Keratinocyte (primary cell): ENCODE data around the gene MMP24OS. TPM values are rescaled to one million over a fixed set of nuclear protein-coding genes. Genes with fewer than 3 reads are reported as not detected.
A peak's percentile ranks its signal among the peaks of the same experiment; 100 is the strongest.

ENCODE experiments used
- DNase-seq: peaks from one replicate; pipeline ENCODE4 v3.0.0-alpha.2; 2011; ENCODE audit warnings: low read depth, missing footprints, low spot score
- FAIRE-seq: peaks from 2 replicates; lab custom pipeline; 2011; peaks lifted over from hg19 to GRCh38; lab: Jason Lieb, UNC
- H2AFZ ChIP-seq: 2 replicates; pipeline ENCODE4 v1.6.0; 2012; ENCODE audit warnings: low read length, control low read depth, inconsistent platforms; ENCODE audit not compliant: control insufficient read depth
- H3K27ac ChIP-seq: 2 replicates; pipeline ENCODE4 v1.5.1; 2011; ENCODE audit warnings: low read length; ENCODE audit not compliant: control insufficient read depth, insufficient read depth
- H3K27me3 ChIP-seq: 3 replicates; pipeline ENCODE4 v1.6.0; 2011; ENCODE audit warnings: low read length; ENCODE audit not compliant: control insufficient read depth, insufficient read depth; ENCODE audit errors: extremely low read depth
- H3K36me3 ChIP-seq, 2 experiments: 2 replicates in 1 of 2; 3 replicates in 1 of 2; pipeline ENCODE4 v1.5.1; 2011; ENCODE audit warnings: low read length in 2 of 2, mild to moderate bottlenecking in 1 of 2; ENCODE audit not compliant: control insufficient read depth in 2 of 2, insufficient read depth in 2 of 2; ENCODE audit errors: extremely low read depth in 1 of 2
- H3K4me1 ChIP-seq: 3 replicates; pipeline ENCODE4 v1.5.1; 2011; ENCODE audit warnings: low read length; ENCODE audit not compliant: control insufficient read depth, insufficient read depth; ENCODE audit errors: extremely low read depth
- H3K4me2 ChIP-seq: 3 replicates; pipeline ENCODE4 v1.6.0; 2011; ENCODE audit warnings: low read depth, low read length; ENCODE audit not compliant: control insufficient read depth, insufficient read depth; ENCODE audit errors: extremely low read depth
- H3K4me3 ChIP-seq, 3 experiments: fragments of 200-600 bp in 1 of 3; sonication (generic) in 1 of 3; 2 replicates in 2 of 3; 3 replicates in 1 of 3; pipeline ENCODE4 v1.5.1; 2011 to 2016; ENCODE audit warnings: low read length in 3 of 3, mild to moderate bottlenecking in 3 of 3, control low read depth in 2 of 3, inconsistent platforms in 1 of 3, low read depth in 1 of 3, mixed read lengths in 1 of 3, mixed run types in 1 of 3, moderate library complexity in 1 of 3; ENCODE audit not compliant: control insufficient read depth in 2 of 3, insufficient read depth in 2 of 3; ENCODE audit errors: extremely low read depth in 1 of 3
- H3K79me2 ChIP-seq: 2 replicates; pipeline ENCODE4 v1.6.0; 2012; ENCODE audit warnings: low read length; ENCODE audit not compliant: control insufficient read depth, insufficient read depth
- H3K9ac ChIP-seq: 3 replicates; pipeline ENCODE4 v1.6.0; 2011; ENCODE audit warnings: low read length; ENCODE audit not compliant: control insufficient read depth, insufficient read depth; ENCODE audit errors: extremely low read depth
- H3K9me1 ChIP-seq: 3 replicates; pipeline ENCODE4 v1.6.0; 2011; ENCODE audit warnings: low read length; ENCODE audit not compliant: control insufficient read depth, insufficient read depth; ENCODE audit errors: extremely low read depth
- H3K9me3 ChIP-seq: 2 replicates; pipeline ENCODE4 v1.5.1; 2012; ENCODE audit warnings: low read depth, low read length; ENCODE audit not compliant: control insufficient read depth
- H4K20me1 ChIP-seq: 3 replicates; pipeline ENCODE4 v1.6.0; 2011; ENCODE audit warnings: low read length; ENCODE audit not compliant: control insufficient read depth, insufficient read depth; ENCODE audit errors: extremely low read depth
- EZH2 ChIP-seq: IDR thresholded peaks from one replicate; pipeline ENCODE4 v1.6.1; 2012; ENCODE audit warnings: inconsistent platforms, mild to moderate bottlenecking, low read length, moderate library complexity
- dilution Hi-C: fragments of 300-500 bp; cut with MboI; formaldehyde crosslinking; loops from one replicate; pipeline ENCODE4 v1.7.0; 2020; ENCODE audit warnings: low sequenced_read_pairs; ENCODE audit not compliant: extremely low pct_ligation_motif_present
- polyA plus RNA-seq, 5 experiments: library from polyadenylated mRNA; depleted of rRNA in 3 of 5; stranded (reverse) in 3 of 5; stranded (forward) in 1 of 5; unstranded in 1 of 5; fragments of >200 nt; gene quantifications; 1 replicate in 1 of 5; 2 replicates in 3 of 5; 3 replicates in 1 of 5; pipeline versions ENCODE4 v1.2.1 to v1.2.3, GENCODE V29; 2011 to 2012; ENCODE audit warnings: missing spikeins in 2 of 5, low read depth in 1 of 5, low replicate concordance in 1 of 5
- TF ChIP-seq, protein P1 (sequence below), 3 experiments: IDR thresholded peaks in 1 of 3; conservative IDR thresholded peaks in 1 of 3; optimal IDR thresholded peaks in 1 of 3; 2 replicates in 2 of 3; 3 replicates in 1 of 3; pipeline versions ENCODE3 to v1.5.1; 2011; ENCODE audit warnings: low read length in 3 of 3, mild to moderate bottlenecking in 3 of 3, moderate library complexity in 2 of 3, control low read depth in 1 of 3, inconsistent platforms in 1 of 3; ENCODE audit not compliant: insufficient read depth in 2 of 3; ENCODE audit errors: extremely low read depth in 1 of 3

MMP24OS gene
- polyA plus RNA-seq, 1 donor (not counting 4 experiments of a cell fraction or from before 2014, with no cell fraction given): 19.5 TPM

GRCh38 chr20:35305682-35306556 lies 28.0 kb upstream of the MMP24OS start:
- FAIRE-seq (peak; percentile 98), DNase-seq (peak; percentile 99)
- Histone ChIP-seq H3K4me2 (peak overlapping the region; percentile 46), H3K36me3 (peaks cover 2 to 19% of the 10 kb centered on the region in 2 experiments), H4K20me1 (no peaks in the 10 kb centered on the region), H3K9me3 (no peaks in the 10 kb centered on the region), H3K27ac (peak overlapping the region; percentile 98), H2AFZ (no peak overlapping the region), H3K4me3 (peak overlapping the region in 1 of 3 experiments; percentile 2), H3K4me1 (peaks cover 85% of the 10 kb centered on the region), H3K9ac (peak overlapping the region; percentile 64), H3K9me1 (no peaks in the 10 kb centered on the region), H3K27me3 (no peaks in the 10 kb centered on the region), H3K79me2 (no peaks in the 10 kb centered on the region)
- dilution Hi-C loops: no loop called here
- TF ChIP-seq, protein P1, sequence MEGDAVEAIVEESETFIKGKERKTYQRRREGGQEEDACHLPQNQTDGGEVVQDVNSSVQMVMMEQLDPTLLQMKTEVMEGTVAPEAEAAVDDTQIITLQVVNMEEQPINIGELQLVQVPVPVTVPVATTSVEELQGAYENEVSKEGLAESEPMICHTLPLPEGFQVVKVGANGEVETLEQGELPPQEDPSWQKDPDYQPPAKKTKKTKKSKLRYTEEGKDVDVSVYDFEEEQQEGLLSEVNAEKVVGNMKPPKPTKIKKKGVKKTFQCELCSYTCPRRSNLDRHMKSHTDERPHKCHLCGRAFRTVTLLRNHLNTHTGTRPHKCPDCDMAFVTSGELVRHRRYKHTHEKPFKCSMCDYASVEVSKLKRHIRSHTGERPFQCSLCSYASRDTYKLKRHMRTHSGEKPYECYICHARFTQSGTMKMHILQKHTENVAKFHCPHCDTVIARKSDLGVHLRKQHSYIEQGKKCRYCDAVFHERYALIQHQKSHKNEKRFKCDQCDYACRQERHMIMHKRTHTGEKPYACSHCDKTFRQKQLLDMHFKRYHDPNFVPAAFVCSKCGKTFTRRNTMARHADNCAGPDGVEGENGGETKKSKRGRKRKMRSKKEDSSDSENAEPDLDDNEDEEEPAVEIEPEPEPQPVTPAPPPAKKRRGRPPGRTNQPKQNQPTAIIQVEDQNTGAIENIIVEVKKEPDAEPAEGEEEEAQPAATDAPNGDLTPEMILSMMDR (optimal IDR thresholded peaks at IDR 0.05 in 1 of 3, IDR thresholded peaks at IDR 0.05 in 1 of 3, conservative IDR thresholded peaks at IDR 0.05 in 1 of 3; ENCODE audit: extremely low read depth in 1 of 3, insufficient read depth in 2 of 3, low read length in 3 of 3): no peak
- TF ChIP-seq EZH2: no peak

GRCh38 chr20:35304956-35305355 lies 27.0 kb upstream of the MMP24OS start:
- FAIRE-seq (no peak), DNase-seq (no peak)
- Histone ChIP-seq H3K9me1 (no peaks in the 10 kb centered on the region), H3K4me2 (peak overlapping the region; percentile 59), H3K79me2 (no peaks in the 10 kb centered on the region), H3K9me3 (no peaks in the 10 kb centered on the region), H3K36me3 (peaks cover 2 to 19% of the 10 kb centered on the region in 2 experiments), H3K9ac (peak overlapping the region; percentile 64), H3K27me3 (no peaks in the 10 kb centered on the region), H3K27ac (peak overlapping the region; percentile 98), H3K4me3 (no peak overlapping the region), H2AFZ (no peak overlapping the region), H3K4me1 (peaks cover 83% of the 10 kb centered on the region), H4K20me1 (no peaks in the 10 kb centered on the region)
- no peak for TF ChIP-seq EZH2
- TF ChIP-seq, protein P1 (optimal IDR thresholded peaks at IDR 0.05 in 1 of 3, IDR thresholded peaks at IDR 0.05 in 1 of 3, conservative IDR thresholded peaks at IDR 0.05 in 1 of 3; ENCODE audit: extremely low read depth in 1 of 3, insufficient read depth in 2 of 3, low read length in 3 of 3): no peak
- dilution Hi-C loops: no loop called here
